GM23248 (cell line): ENCODE data around the gene DENND1A.

Experiments used
- EZH2 ChIP-seq: fragments of 200-600 bp; sonication (generic); IDR thresholded peaks from 2 replicates; pipeline ENCODE4 v1.6.1; 2018; ENCODE audit warnings: antibody characterized with exemption, mild to moderate bottlenecking; ENCODE audit not compliant: insufficient read depth, poor library complexity, severe bottlenecking
- EZH2phosphoT487 ChIP-seq: fragments of 200-600 bp; sonication (generic); IDR thresholded peaks from 2 replicates; pipeline ENCODE4 v1.6.1; 2018; ENCODE audit warnings: antibody characterized with exemption, moderate library complexity, mild to moderate bottlenecking, low read depth; ENCODE audit not compliant: insufficient read depth

DNA sequence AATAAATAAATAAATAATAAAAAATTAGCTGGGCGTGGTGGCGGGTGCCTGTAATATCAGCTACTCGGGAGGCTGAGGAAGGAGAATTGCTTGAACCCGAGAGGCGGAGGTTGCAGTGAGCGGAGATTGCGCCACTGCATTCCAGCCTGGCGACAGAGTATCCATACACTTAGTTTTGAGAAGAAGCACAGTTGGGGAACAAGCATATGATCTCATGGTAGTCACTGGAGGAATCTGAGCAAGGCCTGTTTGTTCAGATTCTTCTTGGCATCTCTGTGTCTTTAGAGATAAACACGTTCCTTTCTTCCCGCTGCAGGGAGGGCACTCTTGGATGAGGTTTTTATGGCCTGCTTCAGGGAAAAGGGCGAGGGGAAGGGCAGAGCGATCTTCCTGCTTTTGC lies 15.6 kb upstream of the DENND1A start:
- TF ChIP-seq EZH2 (no peak), EZH2phosphoT487 (no peak)
